GM18498 (cell line): Measurements from ENCODE around the gene SNX5.
"Not testable (repeated sequence)": the region's sequence is repeated elsewhere in the genome, so short reads cannot be mapped to it uniquely, and the experiment has no call there.

Experiments
- ATAC-seq: cut with Tn5 transposase; IDR thresholded peaks from one replicate; pipeline ENCODE4 v1.9.1; 2021; ENCODE audit warnings: mild to moderate bottlenecking, moderate library complexity; ENCODE audit not compliant: unreplicated experiment

The SNX5 gene

DNA sequence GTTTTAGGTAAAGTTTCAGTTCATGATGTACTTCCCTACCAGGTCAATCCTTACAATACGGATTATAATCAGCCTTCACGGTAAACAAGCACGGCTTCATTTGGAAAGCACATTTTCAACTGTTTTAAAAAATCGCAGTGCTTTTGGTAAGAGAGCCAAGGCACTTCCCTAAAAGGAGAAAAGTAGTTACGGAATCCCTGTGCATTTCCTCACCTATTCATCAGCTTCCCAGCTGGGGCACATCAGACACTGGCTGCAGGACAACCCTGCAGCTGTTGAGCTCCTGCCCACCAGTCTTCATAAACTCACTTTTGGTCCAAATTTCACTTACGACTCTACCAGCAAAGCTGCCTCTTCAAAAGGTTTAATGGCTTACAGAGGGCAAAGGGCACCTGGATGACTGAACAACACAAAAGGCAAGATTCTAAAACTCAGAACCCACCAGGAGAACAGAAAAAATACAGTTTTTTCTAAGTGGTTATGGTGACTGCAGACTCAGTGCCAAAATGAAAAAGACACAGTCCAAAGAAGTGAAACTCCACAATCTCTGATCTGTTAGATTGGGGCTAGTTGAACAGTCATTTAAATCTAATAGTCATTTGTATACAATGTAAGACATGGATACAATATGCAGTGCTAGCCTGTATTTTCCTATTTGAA lies 7.5 kb downstream of the SNX5 start:
- no peak for ATAC-seq

DNA sequence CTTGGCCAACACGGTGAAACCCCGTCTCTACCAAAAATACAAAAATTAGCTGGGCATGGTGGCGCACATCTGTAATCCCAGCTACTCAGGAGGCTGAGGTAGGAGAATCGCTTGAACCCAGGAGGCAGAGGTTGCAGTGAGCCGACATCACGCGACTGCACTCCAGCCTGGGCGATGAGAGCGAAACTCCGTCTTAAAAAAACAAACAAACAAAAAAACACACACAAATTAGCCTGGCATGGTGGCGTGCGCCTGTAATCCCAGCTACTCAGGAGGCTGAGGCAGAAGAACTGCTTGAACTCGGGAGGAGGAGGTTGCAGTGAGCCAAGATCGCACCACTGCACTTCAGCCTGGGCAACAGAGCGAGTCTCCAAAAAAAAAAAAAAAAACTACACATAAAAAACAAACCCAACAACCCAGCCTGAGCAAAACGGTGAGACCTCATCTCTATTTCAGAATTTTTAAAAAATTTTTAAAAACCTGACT lies 8.2 kb downstream of the SNX5 start:
- not testable (repeated sequence) for ATAC-seq

DNA sequence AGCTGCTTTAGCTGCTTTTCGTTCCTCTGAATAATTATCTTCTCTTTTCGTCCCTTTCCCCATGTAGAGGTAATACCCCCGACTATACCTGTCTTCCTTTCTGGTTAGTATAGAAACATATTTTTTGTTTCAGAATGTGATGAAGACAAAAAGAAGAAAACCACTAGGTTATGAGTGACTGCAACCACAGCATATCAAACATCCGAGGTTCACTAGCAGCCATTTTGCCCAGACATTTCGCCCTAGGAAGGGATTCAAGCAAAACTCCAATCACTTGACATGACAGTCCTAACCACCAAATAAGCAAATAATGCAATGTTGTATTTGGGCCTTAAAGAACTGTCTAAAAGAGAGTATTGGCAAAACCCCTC lies 9.4 kb downstream of the SNX5 start:
- ATAC-seq: no peak

DNA sequence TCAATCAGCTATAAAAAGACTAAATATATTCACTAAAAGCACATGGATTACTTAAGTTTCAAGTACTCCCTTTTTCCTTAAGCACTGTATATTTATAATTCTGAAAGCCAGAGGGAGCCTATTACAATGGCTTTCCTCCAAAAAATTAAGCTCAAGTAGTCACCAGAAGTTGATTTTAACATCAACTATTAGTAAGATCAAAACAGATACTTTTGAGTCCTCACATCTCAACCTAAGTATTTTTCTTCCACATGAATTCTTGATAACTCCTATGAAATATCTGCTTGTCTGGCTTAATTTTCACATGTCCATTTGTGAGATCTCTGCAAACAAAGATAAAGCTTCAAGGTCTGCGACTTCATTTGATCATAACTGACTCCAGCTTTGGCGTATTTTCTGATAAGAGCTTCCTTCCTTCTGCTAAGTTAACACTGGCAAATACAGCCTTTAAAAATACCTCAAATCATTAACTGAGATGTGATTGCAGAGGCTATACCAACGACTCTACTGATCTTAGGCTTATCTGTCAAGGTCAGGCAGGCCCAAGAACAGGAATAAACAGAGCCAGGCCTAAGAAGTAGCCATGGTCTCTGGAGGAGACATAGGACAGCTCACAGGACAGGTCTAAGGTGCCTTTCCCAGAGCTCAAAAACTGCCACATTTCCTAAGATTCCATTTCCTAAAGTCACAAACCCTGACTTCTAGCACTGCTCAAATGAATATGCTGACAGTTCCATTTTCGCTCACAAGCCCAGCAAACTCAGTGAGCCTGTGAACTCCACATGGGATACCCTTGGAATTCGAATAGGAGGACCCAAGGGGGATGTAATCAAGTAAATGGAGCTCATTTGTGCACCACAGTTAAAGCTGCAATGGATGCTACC lies 10.0 kb downstream of the SNX5 start:
- ATAC-seq: no peak

DNA sequence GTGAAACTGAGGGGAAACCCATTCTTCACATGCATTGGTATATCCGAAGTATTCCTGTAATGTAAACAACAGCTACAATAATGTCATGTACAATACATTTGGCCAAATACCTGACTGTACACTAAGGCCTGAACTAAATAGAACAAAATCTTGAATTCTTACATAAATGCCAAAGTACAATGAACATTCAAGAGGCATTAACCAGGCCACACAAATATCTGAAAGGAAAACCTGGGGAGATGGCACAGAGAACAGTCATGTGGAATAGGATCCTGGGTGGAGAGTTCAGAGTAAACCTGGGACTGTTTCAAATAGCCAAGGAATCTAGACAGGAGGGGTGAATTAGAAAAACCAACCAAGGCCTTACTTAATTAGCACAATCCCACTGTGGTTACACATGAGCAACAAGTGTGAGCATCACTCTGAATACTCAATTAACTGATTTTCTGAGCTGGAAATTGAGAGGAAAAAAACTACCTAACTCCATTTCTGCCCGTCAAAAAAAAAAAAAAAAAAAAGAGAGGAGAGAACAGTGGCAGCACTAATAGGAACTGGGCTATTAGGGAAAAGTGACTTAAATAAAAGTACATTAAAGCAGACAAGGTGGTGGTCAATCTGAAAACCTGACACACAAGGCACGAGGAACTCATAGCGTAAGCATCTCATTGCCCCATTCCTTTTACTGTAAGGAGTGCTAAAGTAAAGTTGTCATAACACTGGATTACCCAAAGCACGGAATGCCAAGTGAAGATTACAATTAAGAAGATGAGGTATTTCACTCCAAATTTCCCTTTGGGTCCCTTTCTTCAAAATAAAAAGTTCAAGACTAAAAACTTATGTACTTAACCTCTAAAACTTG lies 10.9 kb downstream of the SNX5 start:
- ATAC-seq: no peak

DNA sequence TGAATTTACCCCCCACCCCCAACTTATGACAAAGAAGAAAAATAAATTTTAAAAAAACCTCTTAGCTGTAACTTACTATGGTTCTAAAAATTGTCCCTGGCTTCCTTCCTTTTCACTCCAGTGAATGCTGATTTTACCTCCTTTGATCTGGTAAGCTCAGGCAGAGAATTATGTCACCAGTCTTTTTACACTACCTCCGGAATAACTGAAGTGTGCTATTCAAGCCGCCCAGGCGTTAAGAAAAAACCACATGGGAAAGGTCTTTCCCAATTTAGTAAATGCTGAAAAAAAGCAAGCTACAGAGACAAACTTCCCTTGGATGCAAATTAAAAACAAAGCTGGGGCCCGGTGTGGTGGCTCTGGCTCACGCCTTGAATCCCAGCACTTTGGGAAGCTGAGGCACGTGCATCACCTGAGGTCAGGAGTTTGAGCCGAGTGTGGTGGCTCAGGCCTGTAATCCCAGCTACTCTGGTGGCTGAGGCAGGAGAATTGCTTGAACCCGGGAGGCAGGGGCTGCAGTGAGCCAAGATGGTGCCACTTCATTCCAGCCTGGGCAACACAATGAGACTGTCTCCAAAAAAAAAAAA lies 12.4 kb downstream of the SNX5 start:
- no peak for ATAC-seq

DNA sequence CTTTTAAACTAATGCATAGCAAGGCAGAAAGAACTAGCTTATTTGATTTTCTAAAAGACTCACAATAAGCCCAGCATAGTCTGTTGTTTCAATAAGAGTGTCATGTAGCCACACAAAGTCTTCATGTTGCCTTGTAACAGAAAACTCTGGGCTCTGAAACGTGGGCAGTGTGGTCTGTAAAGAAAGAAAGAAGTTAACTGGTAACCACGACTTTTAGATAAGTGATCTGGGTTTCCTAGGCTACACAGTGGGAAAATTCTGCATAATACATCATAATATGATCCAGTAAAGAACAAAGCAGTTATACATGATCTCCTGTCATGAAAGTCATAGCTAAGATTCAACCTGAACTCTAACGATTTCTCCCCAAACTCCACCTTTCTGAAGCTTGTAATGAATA lies 13.3 kb downstream of the SNX5 start:
- ATAC-seq: no peak

DNA sequence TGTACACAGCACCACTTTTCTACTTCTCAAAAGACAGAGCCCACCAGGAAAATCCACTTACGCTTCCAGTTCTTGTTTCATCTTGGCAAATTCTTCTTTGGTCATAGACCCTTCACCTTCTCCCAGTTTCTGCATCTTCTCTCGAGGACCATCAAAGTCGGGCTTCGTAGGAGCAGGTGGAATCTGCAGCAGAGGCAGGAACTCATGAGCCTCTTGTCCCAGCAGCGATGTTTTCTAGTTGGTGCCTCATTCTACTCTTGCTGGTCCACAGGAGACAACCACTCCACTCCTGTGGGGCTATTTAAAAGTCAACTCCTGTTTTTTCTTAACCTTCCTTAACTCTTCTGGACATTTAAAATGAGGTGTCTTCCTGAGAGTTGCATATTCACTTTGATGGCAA lies 14.7 kb downstream of the SNX5 start:
- ATAC-seq: no peak

DNA sequence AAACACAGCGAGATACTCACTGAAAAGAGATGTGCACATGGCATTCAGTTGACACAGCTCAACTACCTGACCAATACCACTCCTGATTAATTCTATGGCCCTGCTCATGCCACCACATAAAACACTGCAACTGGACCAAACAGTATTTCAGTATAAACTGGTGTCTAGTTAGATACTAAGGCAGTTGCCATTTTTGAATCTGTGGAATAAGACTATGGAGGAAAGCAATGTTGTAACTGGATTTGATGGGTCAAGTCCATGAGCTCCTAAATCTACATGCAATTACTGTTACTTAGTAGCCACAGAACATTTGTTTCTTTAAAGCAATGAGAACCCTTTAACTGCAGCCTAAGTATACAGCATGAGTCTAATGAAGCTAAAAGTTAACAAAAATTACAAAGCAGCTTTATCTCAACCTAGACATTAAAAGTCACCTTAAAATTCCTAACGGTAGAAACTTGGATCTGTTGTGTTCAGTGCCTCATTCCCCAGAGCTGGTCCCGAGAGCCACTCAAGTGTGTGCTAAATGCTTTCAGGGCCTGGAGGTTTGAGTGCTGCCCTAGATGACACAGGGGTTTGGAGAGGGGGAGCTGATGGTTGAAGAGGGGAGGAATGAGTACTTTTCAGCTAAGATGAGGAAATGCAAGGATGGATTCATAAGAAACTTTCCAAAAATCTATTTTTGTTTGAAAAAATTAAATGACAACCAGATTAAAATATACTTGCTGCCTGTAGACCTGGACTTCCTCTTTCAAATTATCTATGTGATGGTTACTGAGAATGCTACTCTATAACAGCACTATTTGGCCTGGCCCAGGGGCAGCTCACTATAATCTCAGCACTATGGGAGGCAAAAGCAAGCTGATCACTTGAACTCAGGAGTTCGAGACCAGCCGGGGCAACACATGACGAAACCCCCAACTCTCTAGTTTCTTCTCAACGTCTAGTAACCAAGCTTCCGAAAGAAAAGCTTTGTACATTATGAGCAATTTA lies 15.6 kb downstream of the SNX5 start:
- no peak for ATAC-seq

- no peak for ATAC-seq
These were observed 17.3 kb downstream of the SNX5 start for GRCh38 chr20:17951323-17951722.

- ATAC-seq: no peak
These were observed 17.9 kb downstream of the SNX5 start for GRCh38 chr20:17950670-17951069.

DNA sequence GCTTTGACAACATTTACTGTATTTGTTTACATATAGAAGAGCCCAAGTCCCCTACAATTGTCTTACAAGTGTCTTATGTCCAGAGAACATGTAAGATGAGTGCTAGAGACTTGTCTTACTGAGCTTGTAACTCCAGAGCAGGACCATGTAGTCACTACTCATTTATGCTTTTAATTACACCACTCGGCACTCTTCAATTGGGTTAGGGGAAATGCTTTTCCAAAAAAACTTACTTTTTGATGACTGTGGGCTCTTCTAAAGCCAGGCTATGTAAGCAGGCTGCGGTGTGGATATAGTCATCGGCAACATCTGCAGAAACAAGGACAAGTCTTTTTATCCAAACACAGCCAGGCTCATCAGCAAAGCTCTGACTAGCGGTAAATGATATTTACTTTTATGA lies 18.7 kb downstream of the SNX5 start:
- ATAC-seq: no peak

DNA sequence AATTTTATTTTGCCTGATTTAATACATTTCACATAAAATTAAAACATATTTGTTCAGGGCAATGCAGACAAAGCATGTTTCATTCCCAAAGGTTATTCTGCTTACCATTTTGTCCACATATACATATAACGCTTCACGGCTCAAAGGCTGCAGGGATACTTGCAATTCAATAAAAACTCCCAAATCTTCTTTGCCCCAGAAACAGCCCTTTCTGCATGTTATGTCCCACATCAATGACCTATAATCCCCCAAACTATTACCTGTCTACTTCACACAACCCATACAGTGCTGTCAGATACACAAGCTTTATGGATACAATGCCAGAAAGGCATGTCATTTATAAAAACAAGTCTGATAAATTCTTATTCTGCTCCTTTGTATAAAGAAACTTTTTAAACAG lies 20.2 kb downstream of the SNX5 start:
- no peak for ATAC-seq

GRCh38 chr20:17947474-17947815 lies 21.1 kb downstream of the SNX5 start:
- ATAC-seq: no peak

DNA sequence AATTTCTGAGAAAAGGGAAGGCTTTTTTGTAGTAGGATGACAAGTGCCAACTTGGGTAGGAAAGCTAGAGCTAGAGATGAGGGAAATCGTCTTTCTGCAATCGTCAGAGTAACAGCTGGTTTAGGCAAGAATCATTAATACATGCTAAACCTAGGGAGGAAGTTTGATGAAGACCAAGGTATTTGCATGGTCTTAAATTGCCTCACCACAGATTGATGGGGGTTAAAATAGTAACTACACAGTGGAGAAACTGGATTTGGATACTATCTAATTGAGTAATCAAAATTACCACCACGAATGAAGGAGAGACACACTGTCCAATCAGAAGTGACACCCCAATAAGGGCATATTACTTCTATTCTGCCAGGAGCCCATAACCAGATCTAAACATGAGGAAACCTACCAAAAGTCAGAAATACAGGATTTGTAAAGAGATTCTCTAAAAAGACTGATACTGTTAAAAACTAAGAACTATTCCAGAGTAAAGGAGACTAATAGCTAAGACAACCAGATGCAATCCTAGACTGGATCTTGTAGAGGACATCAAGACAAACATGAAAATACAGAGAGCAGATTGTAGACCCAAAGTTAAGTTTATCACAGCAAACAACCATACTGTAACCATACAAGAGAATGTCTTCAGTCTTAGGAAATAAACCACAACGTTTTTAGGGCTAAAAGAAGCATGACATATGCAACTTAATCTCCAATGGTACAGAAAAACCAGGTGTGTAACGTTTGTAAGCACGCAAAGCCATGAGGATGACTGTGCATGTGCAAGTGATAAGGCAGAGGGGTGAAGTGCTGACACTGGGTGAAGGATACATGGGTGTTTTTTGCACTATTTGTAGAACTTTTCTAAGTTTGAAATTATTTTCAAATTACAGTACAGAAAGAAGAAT lies 21.8 kb downstream of the SNX5 start:
- ATAC-seq: no peak

GRCh38 chr20:17946040-17946439 lies 22.6 kb downstream of the SNX5 start:
- ATAC-seq: no peak

- no peak for ATAC-seq
These were observed 23.6 kb downstream of the SNX5 start for GRCh38 chr20:17944854-17945474.

- peak; percentile 74 for ATAC-seq
These were observed 25.3 kb downstream of the SNX5 start for GRCh38 chr20:17943343-17943742.

DNA sequence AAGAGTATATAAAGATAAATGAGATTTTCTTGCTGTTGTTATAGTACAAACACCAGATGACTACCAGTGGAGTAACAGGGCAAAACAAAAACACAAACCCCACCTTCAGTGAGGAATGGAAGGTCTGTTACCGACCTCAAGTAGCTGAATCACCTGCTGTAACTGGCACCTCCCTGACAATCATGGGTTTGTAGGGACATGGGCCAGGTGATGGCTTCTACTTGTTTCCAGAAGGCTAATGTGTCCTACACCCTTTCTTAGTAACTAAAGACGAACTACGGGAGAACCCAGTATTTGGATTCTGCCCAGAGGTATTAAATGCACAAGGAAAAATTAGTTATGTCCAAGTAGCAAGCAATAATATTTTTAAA lies 26.8 kb downstream of the SNX5 start:
- no peak for ATAC-seq
